ENCODE data around the gene FEM1C.

- TF ChIP-seq, protein P1, sequence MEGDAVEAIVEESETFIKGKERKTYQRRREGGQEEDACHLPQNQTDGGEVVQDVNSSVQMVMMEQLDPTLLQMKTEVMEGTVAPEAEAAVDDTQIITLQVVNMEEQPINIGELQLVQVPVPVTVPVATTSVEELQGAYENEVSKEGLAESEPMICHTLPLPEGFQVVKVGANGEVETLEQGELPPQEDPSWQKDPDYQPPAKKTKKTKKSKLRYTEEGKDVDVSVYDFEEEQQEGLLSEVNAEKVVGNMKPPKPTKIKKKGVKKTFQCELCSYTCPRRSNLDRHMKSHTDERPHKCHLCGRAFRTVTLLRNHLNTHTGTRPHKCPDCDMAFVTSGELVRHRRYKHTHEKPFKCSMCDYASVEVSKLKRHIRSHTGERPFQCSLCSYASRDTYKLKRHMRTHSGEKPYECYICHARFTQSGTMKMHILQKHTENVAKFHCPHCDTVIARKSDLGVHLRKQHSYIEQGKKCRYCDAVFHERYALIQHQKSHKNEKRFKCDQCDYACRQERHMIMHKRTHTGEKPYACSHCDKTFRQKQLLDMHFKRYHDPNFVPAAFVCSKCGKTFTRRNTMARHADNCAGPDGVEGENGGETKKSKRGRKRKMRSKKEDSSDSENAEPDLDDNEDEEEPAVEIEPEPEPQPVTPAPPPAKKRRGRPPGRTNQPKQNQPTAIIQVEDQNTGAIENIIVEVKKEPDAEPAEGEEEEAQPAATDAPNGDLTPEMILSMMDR (optimal IDR thresholded peaks at IDR 0.05 in 1 of 3, IDR thresholded peaks at IDR 0.05 in 1 of 3, conservative IDR thresholded peaks at IDR 0.05 in 1 of 3; ENCODE audit: extremely low read depth in 1 of 3, insufficient read depth in 2 of 3, low read length in 3 of 3) = no peak
- TF ChIP-seq EZH2 (IDR thresholded peaks at IDR 0.05; ENCODE audit: low read length) = no peak
Observed at GRCh38 chr5:115575167-115576070, 30.8 kb upstream of the FEM1C start.
